Activated naive CD4-positive, alpha-beta T cell treated with anti-CD3 and anti-CD28 coated beads, Interleukin-2, amount 50 U/mL, for 24 hours (primary cell): Measurements from ENCODE around the gene PIAS1.

Experiments used
- H3K27ac Mint-ChIP-seq: one replicate; pipeline ENCODE4 v1.8.0; 2021; ENCODE audit warnings: mild to moderate bottlenecking, mixed read lengths
- H3K27me3 Mint-ChIP-seq: one replicate; pipeline ENCODE4 v1.8.0; 2021; ENCODE audit warnings: mixed read lengths
- H3K36me3 Mint-ChIP-seq: one replicate; pipeline ENCODE4 v1.8.0; 2021; ENCODE audit warnings: mixed read lengths
- H3K4me1 Mint-ChIP-seq: one replicate; pipeline ENCODE4 v1.8.0; 2021; ENCODE audit warnings: mixed read lengths
- H3K4me3 Mint-ChIP-seq: one replicate; pipeline ENCODE4 v1.8.0; 2021; ENCODE audit warnings: mild to moderate bottlenecking, mixed read lengths
- H3K9me3 Mint-ChIP-seq: one replicate; pipeline ENCODE4 v1.8.0; 2021; ENCODE audit warnings: mixed read lengths

The PIAS1 gene

GRCh38 chr15:68113751-68114150, 59.6 kb downstream of the PIAS1 start:
- H3K27ac Mint-ChIP-seq: no peak overlapping the region
- no peaks in the 10 kb centered on the region for H3K27me3 Mint-ChIP-seq
- H3K9me3 Mint-ChIP-seq: no peaks in the 10 kb centered on the region
- peaks cover 90% of the 10 kb centered on the region for H3K4me1 Mint-ChIP-seq
- H3K4me3 Mint-ChIP-seq: peak overlapping the region; percentile 59
- H3K36me3 Mint-ChIP-seq: peaks cover 15% of the 10 kb centered on the region

GRCh38 chr15:68114356-68114755, 60.2 kb downstream of the PIAS1 start:
- Mint-ChIP-seq H3K27me3 (no peaks in the 10 kb centered on the region), H3K4me1 (peaks cover 86% of the 10 kb centered on the region), H3K9me3 (no peaks in the 10 kb centered on the region), H3K4me3 (peak overlapping the region; percentile 69), H3K27ac (peak overlapping the region; percentile 9), H3K36me3 (peaks cover 12% of the 10 kb centered on the region)

- peaks cover 88% of the 10 kb centered on the region for H3K4me1 Mint-ChIP-seq
- H3K9me3 Mint-ChIP-seq: no peaks in the 10 kb centered on the region
- no peaks in the 10 kb centered on the region for H3K27me3 Mint-ChIP-seq
- H3K4me3 Mint-ChIP-seq: peak overlapping the region; percentile 69
- H3K27ac Mint-ChIP-seq: peak overlapping the region; percentile 73
- peaks cover 16% of the 10 kb centered on the region for H3K36me3 Mint-ChIP-seq
Observed at GRCh38 chr15:68114840-68115239, 60.7 kb downstream of the PIAS1 start.

GRCh38 chr15:68124700-68125099, 70.6 kb downstream of the PIAS1 start:
- H3K9me3 Mint-ChIP-seq: peaks cover 5% of the 10 kb centered on the region
- no peak overlapping the region for H3K4me3 Mint-ChIP-seq
- no peak overlapping the region for H3K27ac Mint-ChIP-seq
- H3K27me3 Mint-ChIP-seq: no peaks in the 10 kb centered on the region
- H3K4me1 Mint-ChIP-seq: peaks cover 54% of the 10 kb centered on the region
- peaks cover 25% of the 10 kb centered on the region for H3K36me3 Mint-ChIP-seq

GRCh38 chr15:68126396-68126795, 72.3 kb downstream of the PIAS1 start:
- Mint-ChIP-seq H3K9me3 (peaks cover 1% of the 10 kb centered on the region), H3K4me3 (no peak overlapping the region), H3K36me3 (peaks cover 14% of the 10 kb centered on the region), H3K27me3 (no peaks in the 10 kb centered on the region), H3K27ac (no peak overlapping the region), H3K4me1 (peaks cover 43% of the 10 kb centered on the region)

- Mint-ChIP-seq H3K9me3 (no peaks in the 10 kb centered on the region), H3K4me1 (peaks cover 48% of the 10 kb centered on the region)
Observed at GRCh38 chr15:68129072-68129471, 75.0 kb downstream of the PIAS1 start.

GRCh38 chr15:68130851-68131250, 76.7 kb downstream of the PIAS1 start:
- Mint-ChIP-seq H3K27me3 (no peaks in the 10 kb centered on the region), H3K36me3 (peaks cover 4% of the 10 kb centered on the region), H3K27ac (no peak overlapping the region), H3K4me3 (no peak overlapping the region), H3K9me3 (no peaks in the 10 kb centered on the region), H3K4me1 (peaks cover 37% of the 10 kb centered on the region)

More at GRCh38 chr15:68129072-68129471, 75.0 kb downstream of the PIAS1 start:
- Mint-ChIP-seq H3K27ac (no peak overlapping the region), H3K36me3 (peaks cover 12% of the 10 kb centered on the region), H3K4me3 (no peak overlapping the region), H3K27me3 (no peaks in the 10 kb centered on the region)

GRCh38 chr15:68137096-68137495, 83.0 kb downstream of the PIAS1 start:
- Mint-ChIP-seq H3K4me3 (no peak overlapping the region), H3K27me3 (no peaks in the 10 kb centered on the region), H3K9me3 (no peaks in the 10 kb centered on the region), H3K4me1 (peaks cover 49% of the 10 kb centered on the region), H3K36me3 (peaks cover 5% of the 10 kb centered on the region), H3K27ac (no peak overlapping the region)

- Mint-ChIP-seq H3K4me3 (no peak overlapping the region), H3K36me3 (peaks cover 17% of the 10 kb centered on the region), H3K9me3 (no peaks in the 10 kb centered on the region), H3K27ac (no peak overlapping the region), H3K27me3 (no peaks in the 10 kb centered on the region), H3K4me1 (peaks cover 50% of the 10 kb centered on the region)
Observed at GRCh38 chr15:68143129-68143528, 89.0 kb downstream of the PIAS1 start.

- no peak overlapping the region for H3K27ac Mint-ChIP-seq
- H3K36me3 Mint-ChIP-seq: peaks cover 17% of the 10 kb centered on the region
- H3K27me3 Mint-ChIP-seq: no peaks in the 10 kb centered on the region
- H3K4me3 Mint-ChIP-seq: no peak overlapping the region
- peaks cover 51% of the 10 kb centered on the region for H3K4me1 Mint-ChIP-seq
- no peaks in the 10 kb centered on the region for H3K9me3 Mint-ChIP-seq
Observed at GRCh38 chr15:68143785-68144184, 89.7 kb downstream of the PIAS1 start.

- Mint-ChIP-seq H3K27me3 (no peaks in the 10 kb centered on the region), H3K4me3 (no peak overlapping the region), H3K27ac (no peak overlapping the region), H3K4me1 (peaks cover 38% of the 10 kb centered on the region), H3K9me3 (no peaks in the 10 kb centered on the region), H3K36me3 (peaks cover 18% of the 10 kb centered on the region)
Observed at GRCh38 chr15:68145706-68146105, 91.6 kb downstream of the PIAS1 start.

GRCh38 chr15:68148039-68148438, 93.9 kb downstream of the PIAS1 start:
- no peak overlapping the region for H3K4me3 Mint-ChIP-seq
- peaks cover 32% of the 10 kb centered on the region for H3K4me1 Mint-ChIP-seq
- peak overlapping the region; percentile 10 for H3K27ac Mint-ChIP-seq
- H3K36me3 Mint-ChIP-seq: peaks cover 21% of the 10 kb centered on the region
- no peaks in the 10 kb centered on the region for H3K9me3 Mint-ChIP-seq
- no peaks in the 10 kb centered on the region for H3K27me3 Mint-ChIP-seq

GRCh38 chr15:68149059-68149458, 94.9 kb downstream of the PIAS1 start:
- Mint-ChIP-seq H3K9me3 (no peaks in the 10 kb centered on the region), H3K4me1 (peaks cover 26% of the 10 kb centered on the region), H3K36me3 (peaks cover 17% of the 10 kb centered on the region), H3K4me3 (no peak overlapping the region), H3K27ac (peak overlapping the region; percentile 37), H3K27me3 (no peaks in the 10 kb centered on the region)

GRCh38 chr15:68150187-68150586, 96.1 kb downstream of the PIAS1 start:
- Mint-ChIP-seq H3K4me3 (no peak overlapping the region), H3K4me1 (peaks cover 23% of the 10 kb centered on the region), H3K9me3 (no peaks in the 10 kb centered on the region), H3K36me3 (peaks cover 21% of the 10 kb centered on the region), H3K27ac (no peak overlapping the region), H3K27me3 (no peaks in the 10 kb centered on the region)

GRCh38 chr15:68151277-68151676, 97.2 kb downstream of the PIAS1 start:
- Mint-ChIP-seq H3K36me3 (peaks cover 20% of the 10 kb centered on the region), H3K4me1 (peaks cover 23% of the 10 kb centered on the region), H3K4me3 (no peak overlapping the region), H3K9me3 (no peaks in the 10 kb centered on the region), H3K27ac (no peak overlapping the region), H3K27me3 (no peaks in the 10 kb centered on the region)

GRCh38 chr15:68152342-68152741, 98.2 kb downstream of the PIAS1 start:
- Mint-ChIP-seq H3K27ac (peak overlapping the region; percentile 13), H3K9me3 (no peaks in the 10 kb centered on the region), H3K27me3 (no peaks in the 10 kb centered on the region), H3K4me3 (no peak overlapping the region), H3K4me1 (peaks cover 19% of the 10 kb centered on the region), H3K36me3 (peaks cover 18% of the 10 kb centered on the region)

- H3K36me3 Mint-ChIP-seq: peaks cover 15% of the 10 kb centered on the region
- no peaks in the 10 kb centered on the region for H3K27me3 Mint-ChIP-seq
- H3K27ac Mint-ChIP-seq: no peak overlapping the region
- H3K9me3 Mint-ChIP-seq: no peaks in the 10 kb centered on the region
- no peak overlapping the region for H3K4me3 Mint-ChIP-seq
- peaks cover 6% of the 10 kb centered on the region for H3K4me1 Mint-ChIP-seq
Observed at GRCh38 chr15:68154923-68155559, 100.9 kb downstream of the PIAS1 start.
